ENCODE data around the gene SLC5A1. TPM values are rescaled to one million over a fixed set of nuclear protein-coding genes. Genes with fewer than 3 reads are reported as not detected.

The SLC5A1 gene
- total and polyA plus RNA-seq, 9 of the 15 experiments (the other 6 are each of a cell fraction or from before 2014, with no cell fraction given): not detected

- POLR2A ChIA-PET: interaction anchor here (0.6 kb wide), 1 partner anchor 412 kb away, joined by 3 read pairs; no protein-coding TSS in a partner anchor
- no peaks in the 10 kb centered on the region for H3K79me2 ChIP-seq (ENCODE audit: control insufficient read depth, insufficient read depth, low read length)
- no peak overlapping the region for H2AFZ ChIP-seq (ENCODE audit: low read depth, low read length)
- in situ Hi-C loops (cut with MboI): no loop called here
- H3K9me1 ChIP-seq (ENCODE audit: control insufficient read depth, insufficient read depth, low read length): no peaks in the 10 kb centered on the region
- no peak for ATAC-seq
- intact Hi-C loops (cut with micrococcal nuclease): no loop called here
- no peaks in the 10 kb centered on the region for H4K20me1 ChIP-seq (replicated peaks; ENCODE audit: control insufficient read depth, insufficient read depth, low read length)
- no peak overlapping the region for H3K4me2 ChIP-seq (ENCODE audit: insufficient read depth, low read length)
- CTCF ChIA-PET (ENCODE audit: low intra/inter-chr PET ratio): no interaction called here
- whole genome bisulfite sequencing (ENCODE audit: insufficient coverage, low coverage, missing lambda C conversion rate): 0% methylated on average over 2 of the region's 2 CpGs
- no peaks in the 10 kb centered on the region for H3K9me3 ChIP-seq (replicated peaks; ENCODE audit: control insufficient read depth, insufficient read depth, low read depth, low read length)
- H3K27ac ChIP-seq (ENCODE audit: extremely low read depth, low read depth, low read length): no peak overlapping the region
- H3K4me3 ChIP-seq: no peak overlapping the region
- H3K36me3 ChIP-seq (ENCODE audit: control insufficient read depth, insufficient read depth, low read length): no peaks in the 10 kb centered on the region
- DNase-seq (ENCODE audit: extremely low read depth in 1 of 4, low spot score in 3 of 4): no peak
- H3K4me1 ChIP-seq (replicated peaks in 1 of 2; ENCODE audit: control insufficient read depth in 2 of 2, insufficient read depth in 2 of 2, low read length in 2 of 2): peaks cover 0 to 11% of the 10 kb centered on the region in 2 experiments; a peak in 3 of 5 replicates
- BruUV-seq (replicated peaks): no TSS peak
- no peak for FAIRE-seq
- peaks cover 0 to 2% of the 10 kb centered on the region in 2 experiments; a peak in 2 of 5 replicates for H3K27me3 ChIP-seq (ENCODE audit: control insufficient read depth in 2 of 2, insufficient read depth in 2 of 2, low read length in 2 of 2)
- H3K9ac ChIP-seq (ENCODE audit: insufficient read depth in 1 of 2, low read depth in 2 of 2, low read length in 2 of 2): no peak overlapping the region
- no peak for TF ChIP-seq SMARCA4 (IDR thresholded peaks at IDR 0.05)
- no peak for TF ChIP-seq TEAD2 (tag; IDR thresholded peaks at IDR 0.05)
- TF ChIP-seq YBX1 (IDR thresholded peaks at IDR 0.05): no peak
- no peak for TF ChIP-seq ZNF408 (CRISPR knock-in tag; IDR thresholded peaks at IDR 0.05; ENCODE audit: low read depth)
- no peak for TF ChIP-seq MAFG (tag; conservative IDR thresholded peaks at IDR 0.05)
- TF ChIP-seq ZNF134 (CRISPR knock-in tag; conservative IDR thresholded peaks at IDR 0.05): no peak
- TF ChIP-seq, protein P1, sequence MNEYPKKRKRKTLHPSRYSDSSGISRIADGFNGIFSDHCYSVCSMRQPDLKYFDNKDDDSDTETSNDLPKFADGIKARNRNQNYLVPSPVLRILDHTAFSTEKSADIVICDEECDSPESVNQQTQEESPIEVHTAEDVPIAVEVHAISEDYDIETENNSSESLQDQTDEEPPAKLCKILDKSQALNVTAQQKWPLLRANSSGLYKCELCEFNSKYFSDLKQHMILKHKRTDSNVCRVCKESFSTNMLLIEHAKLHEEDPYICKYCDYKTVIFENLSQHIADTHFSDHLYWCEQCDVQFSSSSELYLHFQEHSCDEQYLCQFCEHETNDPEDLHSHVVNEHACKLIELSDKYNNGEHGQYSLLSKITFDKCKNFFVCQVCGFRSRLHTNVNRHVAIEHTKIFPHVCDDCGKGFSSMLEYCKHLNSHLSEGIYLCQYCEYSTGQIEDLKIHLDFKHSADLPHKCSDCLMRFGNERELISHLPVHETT (CRISPR knock-in tag; conservative IDR thresholded peaks at IDR 0.05 in 1 of 2, IDR thresholded peaks at IDR 0.05 in 1 of 2): no peak
- TF ChIP-seq, protein P2, sequence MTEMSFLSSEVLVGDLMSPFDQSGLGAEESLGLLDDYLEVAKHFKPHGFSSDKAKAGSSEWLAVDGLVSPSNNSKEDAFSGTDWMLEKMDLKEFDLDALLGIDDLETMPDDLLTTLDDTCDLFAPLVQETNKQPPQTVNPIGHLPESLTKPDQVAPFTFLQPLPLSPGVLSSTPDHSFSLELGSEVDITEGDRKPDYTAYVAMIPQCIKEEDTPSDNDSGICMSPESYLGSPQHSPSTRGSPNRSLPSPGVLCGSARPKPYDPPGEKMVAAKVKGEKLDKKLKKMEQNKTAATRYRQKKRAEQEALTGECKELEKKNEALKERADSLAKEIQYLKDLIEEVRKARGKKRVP (CRISPR knock-in tag; IDR thresholded peaks at IDR 0.05): no peak
- TF ChIP-seq ZBTB26 (CRISPR knock-in tag; IDR thresholded peaks at IDR 0.05): no peak
- TF ChIP-seq SRF (CRISPR knock-in tag; IDR thresholded peaks at IDR 0.05): no peak
- no peak for TF ChIP-seq POLR2AphosphoS5 (IDR thresholded peaks at IDR 0.05; ENCODE audit: control insufficient read depth, insufficient read depth, low read depth, low read length)
- no peak for TF ChIP-seq JUNB (CRISPR knock-in tag; conservative IDR thresholded peaks at IDR 0.05)
- TF ChIP-seq ARID1B (IDR thresholded peaks at IDR 0.05): no peak
- TF ChIP-seq PPARD (CRISPR knock-in tag; IDR thresholded peaks at IDR 0.05): no peak
Observed at GRCh38 chr22:32048069-32048468, 5.0 kb downstream of the SLC5A1 start.

Measured in K562 (cell line).